IPS DF 4.7 (cell line): ENCODE data around the gene SERF2.
"Not testable (repeated sequence)": the region's sequence is repeated elsewhere in the genome, so short reads cannot be mapped to it uniquely, and the experiment has no call there.

ENCODE experiments used
- DNase-seq: peaks from one replicate; pipeline ENCODE4 v3.0.0-alpha.2; 2013; ENCODE audit warnings: low spot score; ENCODE audit errors: extremely low read depth

Gene SERF2

DNA sequence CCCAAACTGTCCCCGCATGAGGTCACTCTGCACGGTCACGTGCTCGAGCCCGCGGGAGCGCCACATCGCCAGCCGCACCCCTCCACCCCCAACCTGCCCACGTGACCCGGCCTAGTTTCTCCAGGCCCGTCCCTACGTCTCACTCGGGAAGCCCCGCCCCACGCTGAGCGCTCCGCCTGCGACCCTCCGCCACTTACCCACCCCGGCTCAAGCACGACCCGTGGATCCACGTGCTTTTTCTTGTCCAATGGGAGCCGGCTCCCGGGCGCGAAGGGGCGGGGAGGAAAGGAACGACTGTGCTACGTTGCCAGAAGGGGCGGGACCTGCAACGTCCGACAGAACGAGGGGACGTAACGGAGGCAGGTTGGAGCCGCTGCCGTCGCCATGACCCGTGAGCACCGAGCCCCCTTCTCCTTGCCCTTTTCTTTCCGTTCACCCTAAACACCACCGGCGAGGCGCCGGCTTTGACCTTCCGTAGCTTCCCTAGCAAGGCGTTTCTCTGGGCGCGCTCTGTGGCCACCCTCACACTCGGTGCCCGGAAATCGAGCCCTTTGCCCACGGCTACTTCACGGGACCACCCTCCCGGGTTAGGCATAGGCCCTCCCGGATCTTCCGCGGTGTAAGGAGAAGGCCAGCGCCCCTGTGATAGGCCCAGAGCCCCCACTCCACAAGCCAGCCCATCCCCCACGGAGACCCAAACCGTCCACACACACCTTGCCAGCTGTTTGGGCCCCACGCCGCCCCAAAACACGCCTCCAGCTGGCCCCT lies at the start of gene SERF2:
TSS of gene SERF2 (plus strand) at position 328 of the 768 bp plus-strand sequence. CDS start at position 385, 57 bp downstream.
- DNase-seq = peak; percentile 90

DNA sequence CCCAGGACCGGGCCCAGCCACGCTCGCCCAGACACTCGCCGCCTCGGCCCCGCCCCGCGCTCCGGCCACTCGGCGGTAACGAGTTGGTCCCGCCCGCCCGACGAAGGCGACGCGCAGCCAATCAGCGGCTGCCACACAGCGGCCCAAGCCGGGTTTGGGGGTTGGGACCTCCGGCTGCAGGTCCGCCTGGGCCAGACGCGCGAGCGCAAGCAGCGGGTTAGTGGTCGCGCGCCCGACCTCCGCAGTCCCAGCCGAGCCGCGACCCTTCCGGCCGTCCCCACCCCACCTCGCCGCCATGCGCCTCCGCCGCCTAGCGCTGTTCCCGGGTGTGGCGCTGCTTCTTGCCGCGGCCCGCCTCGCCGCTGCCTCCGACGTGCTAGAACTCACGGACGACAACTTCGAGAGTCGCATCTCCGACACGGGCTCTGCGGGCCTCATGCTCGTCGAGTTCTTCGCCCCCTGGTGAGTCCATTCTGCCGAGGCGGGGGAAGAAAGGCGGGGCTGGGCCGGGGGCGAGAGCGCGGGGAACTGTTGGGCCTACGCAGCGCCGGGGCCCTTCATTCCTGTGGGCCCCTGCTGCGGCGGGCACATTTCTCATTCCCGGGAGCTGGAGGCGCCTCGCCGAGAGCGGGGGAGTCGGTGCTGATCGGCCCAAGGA lies 45.7 kb upstream of the SERF2 start, which contains the start of gene PDIA3:
TSS of gene PDIA3 (plus strand) at position 194 of the 658 bp plus-strand sequence. CDS start at position 296, 102 bp downstream.
- DNase-seq = peak; percentile 46

DNA sequence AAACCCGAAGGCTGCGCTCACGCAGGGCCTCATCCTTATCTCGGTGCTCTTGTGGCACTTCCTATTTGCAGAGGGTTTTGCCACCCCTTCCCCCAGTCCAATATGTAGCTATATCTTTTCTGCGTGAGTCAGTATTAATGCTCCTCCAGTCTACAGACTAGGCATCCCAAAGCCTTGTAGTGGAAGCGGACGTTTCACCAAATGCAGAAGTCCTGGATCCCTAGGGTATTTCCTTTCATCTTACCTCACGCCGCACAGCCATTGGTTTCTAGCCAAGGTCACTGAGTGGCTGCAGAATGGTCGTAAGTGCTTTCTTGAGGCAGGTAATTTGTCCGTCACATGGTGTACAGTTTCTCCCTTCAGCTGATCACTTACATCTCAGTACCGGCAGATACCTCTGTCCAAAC lies 45.2 kb upstream of the SERF2 start:
- DNase-seq = not testable (repeated sequence)

DNA sequence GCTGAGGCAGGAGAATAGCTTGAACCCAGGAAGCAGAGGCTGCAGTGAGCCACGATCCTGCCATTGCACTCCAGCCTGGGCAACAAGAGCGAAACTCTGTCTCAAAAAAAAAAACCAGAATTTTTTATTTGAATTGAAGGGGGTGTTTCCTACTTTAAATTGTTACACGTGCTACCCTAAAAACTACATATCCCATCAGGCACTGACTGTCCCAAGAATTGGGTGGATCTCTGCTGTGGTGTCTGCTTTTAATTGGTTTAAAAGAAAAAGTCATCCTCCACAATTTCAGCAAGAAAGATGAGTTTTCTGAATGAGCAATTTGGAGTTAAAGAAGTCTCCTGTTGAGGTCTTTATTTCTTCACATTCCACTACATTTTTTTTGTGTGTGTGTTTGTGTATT lies 43.7 kb upstream of the SERF2 start:
- DNase-seq = no peak

DNA sequence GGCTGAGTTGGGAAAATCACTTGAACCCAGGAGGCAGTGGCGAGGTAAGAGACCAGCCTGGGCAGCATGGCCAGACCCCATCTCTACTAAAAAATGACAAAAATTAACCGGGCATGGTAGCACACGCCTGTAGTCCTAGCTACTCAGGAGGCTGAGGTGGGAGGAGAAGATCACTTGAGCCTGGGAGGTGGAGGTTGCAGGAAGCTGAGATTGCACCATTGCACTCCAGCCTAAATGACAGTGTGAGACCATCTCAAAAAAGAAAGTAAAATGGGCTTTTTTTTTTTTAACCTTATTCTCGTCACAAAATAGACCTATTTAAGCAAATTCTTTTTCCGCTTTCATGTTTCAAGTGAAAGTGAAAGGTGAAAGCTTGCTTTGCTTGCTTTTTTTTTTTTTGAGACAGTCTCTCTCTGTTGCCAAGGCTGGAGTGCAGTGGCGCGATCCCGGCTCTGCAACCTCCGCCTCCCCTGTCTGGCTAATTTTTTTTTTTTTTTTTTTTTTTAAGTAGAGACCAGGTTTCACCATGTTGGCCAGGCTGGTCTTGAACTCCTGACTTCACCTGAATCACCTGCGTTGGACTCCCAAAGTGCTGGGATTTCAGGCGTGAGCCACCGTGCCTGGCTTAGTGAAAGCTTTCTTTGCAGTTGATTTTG lies 42.3 kb upstream of the SERF2 start:
- no peak for DNase-seq

DNA sequence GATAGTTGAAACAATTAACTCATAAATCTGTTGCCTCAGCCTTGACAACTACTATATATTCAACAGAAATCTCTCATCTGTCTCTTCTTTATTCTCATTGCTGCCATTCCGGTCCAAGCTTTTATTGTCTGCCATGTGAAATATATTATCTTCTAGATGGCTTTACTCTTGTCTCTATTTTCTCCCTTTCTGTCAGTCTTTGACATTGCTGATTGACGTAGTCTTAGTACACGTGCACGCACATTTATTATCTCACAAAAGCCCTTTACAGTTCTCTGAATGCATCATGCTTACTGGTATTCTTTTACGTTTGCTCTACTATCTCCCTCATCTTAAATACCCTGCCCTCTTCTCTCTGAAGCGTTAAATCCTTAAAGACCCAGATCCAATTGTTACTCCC lies 40.2 kb upstream of the SERF2 start:
- no peak for DNase-seq

DNA sequence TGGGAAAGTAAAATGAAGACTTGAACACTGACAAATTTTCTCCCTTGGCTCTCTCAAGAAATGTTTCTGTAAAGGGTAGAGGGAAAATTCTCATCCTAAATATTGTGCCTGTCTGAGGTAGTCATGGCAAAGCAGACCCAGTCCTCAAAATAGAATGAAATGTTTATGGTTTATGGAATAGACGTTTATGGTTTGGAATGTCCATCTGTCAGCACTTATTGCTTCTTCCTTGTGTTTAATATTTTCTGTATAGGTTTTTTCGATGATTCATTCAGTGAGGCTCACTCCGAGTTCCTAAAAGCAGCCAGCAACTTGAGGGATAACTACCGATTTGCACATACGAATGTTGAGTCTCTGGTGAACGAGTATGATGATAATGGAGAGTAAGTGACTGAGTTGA lies 29.3 kb upstream of the SERF2 start:
- DNase-seq = no peak

DNA sequence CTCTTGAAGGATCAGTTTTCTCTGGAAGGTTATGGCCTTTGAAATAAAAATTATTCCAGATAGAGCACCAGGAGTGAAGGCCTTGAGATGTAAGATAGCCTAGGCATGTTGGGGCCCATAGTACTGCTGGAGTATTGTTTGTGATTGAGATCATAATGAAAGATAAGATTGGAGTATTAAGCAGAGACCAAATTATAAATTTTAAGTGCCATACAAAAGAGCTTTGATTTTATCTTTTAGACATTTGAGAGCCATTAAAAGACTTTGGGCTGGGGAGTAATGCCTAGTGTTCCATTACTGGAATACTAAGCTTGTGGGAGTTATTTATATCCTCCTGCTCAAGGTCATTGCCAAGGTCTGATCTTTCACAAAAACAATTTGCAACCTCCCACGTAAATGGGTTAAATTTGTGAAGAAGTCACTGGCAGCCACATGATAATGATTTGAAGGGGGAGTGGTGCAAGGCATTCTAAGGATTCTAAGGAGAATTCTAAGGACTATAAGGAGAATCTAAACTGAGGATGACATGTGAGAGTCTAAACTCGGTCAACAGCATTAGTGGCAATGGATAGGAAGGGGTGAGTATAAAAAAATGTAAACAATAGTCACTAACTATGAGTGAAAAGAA lies 28.2 kb upstream of the SERF2 start:
- no peak for DNase-seq

DNA sequence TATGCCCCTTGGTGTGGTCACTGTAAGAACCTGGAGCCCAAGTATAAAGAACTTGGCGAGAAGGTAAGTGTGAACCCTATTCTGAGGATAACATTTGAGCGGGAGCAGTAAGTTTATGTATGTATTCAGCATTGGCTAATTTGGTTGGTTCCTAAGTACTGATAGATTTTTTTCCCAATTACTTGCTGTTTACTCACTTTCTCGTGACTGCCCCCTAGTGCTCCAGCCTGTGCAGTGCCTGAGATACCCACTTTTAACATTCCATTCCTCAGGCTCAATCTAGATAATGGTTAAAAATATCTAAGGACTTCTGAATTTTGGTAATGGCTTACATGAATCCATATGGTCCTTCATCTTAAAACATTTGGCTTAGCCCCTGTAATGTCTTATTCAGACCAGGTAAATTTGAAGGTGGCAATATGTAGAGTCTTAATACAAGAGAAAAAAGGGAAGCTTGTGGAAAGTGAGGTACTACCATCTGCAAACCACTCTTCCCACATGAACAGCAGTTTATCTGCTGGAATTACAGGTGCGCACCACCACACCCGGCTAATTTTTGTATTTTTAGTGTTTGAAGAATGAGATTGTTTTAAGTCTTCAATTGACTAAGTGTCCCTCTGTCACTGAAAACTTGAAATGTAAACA lies 22.4 kb upstream of the SERF2 start:
- no peak for DNase-seq

DNA sequence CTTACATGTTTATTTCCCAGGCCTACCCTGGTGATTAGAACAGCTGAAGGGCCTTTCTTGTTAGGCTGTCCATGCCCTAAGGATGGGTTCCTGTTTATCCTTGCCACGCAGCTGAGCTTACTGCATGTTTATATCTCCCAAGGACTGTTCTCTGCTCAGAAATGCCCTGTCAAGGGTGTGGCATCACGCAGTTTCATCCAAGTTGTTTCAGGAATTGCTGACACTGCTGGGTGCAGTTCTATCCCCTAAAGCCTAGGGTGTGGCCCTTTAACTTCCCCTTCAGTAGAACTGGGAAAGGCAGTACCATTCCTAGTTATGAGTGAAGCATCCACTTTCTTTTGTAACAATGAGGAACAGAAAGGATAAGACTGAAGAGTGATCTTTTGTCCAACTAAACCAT lies 20.3 kb upstream of the SERF2 start:
- no peak for DNase-seq

DNA sequence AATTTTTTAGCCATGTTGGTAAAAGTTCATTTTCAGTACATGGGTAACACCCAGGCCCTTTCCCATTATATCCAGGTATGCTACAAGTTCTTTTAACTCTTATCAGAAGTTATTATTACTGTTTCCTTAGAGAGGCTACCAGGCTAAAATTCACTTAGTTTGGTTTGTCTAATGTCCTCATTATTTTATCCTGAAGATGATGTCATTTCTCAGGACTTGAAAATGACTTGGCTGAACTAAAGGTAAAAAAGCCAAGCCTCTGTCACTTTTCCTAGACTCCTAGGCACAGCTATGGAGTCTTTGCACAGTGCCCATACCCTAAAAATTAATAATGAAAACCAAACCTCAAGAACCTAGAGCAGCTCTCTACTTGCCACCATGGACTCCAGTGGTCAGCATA lies 19.5 kb upstream of the SERF2 start:
- DNase-seq = no peak

DNA sequence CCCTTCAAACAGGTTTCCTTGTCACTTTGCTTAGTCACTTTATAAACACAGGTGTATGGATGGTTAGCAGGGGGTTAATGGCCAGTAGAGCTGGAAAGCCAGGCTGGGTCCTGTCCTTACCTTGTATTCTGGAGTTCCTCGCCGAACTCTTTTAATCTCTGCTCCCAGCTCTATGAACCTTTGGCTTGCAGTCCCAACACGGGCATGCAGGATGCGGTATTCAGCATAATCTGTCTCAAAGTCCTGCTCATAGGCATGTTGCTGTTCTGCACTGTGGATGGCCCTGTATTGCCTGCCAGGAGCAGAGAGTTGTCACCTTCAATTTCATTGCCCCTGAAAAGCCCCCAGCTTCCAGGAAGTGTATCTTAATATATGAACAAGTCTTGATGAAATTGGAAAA lies 18.1 kb upstream of the SERF2 start:
- no peak for DNase-seq

DNA sequence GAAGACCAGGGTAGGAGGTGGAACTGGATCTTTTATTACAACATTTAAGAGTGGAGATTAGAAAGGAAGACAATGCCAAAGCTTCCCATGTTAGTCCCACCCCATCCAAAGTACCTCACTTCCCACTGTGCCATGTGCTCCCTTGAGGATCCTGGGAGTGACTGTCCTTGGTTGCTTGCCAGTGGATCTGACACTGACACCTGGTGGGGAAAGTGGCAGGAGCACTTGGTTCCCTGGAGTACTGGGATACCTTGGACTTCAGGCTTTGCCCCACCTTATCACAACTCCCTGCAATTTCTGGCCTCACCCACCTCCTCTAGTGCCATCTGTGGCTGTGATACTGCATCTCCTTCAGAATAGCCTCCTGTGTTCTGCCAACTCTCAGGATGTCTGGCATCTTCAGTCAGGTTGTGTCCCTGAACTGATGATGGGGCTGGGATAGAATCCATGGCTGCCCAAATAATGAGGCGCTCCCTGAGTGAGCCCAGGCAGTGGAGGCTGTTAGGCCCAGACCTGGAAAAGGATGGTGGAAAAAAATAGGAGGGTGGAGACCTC lies 16.6 kb upstream of the SERF2 start:
- DNase-seq = no peak

DNA sequence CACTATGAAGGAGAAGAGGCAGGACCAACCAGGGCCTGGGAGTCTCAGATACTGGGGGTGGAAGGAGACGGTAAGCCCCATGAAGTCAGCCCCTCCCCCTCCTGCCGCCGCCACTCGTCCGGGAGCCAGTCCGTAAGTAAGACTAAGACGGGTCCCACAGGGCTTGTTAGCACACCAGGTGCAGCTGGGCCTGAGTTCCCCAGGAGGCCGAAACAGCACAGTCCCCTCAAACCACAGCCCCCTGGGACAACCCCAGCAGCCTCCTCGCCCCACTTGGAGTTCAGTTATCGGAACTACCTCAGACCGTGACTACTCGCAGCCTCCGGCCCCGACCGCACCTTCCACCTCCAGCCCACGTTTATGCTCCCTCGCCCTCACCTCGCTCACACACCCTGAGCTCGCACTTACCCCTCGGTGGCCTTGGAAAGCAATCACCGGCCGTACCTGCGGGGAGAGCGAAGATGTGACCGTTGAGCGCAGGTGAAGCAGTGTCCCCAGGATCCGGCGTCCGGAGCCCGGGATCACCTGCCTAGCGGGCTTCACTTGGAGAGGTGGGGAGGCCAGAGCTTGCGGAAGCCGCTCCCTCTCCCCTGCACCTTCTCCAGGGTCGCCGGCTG lies 15.9 kb upstream of the SERF2 start:
- no peak for DNase-seq

DNA sequence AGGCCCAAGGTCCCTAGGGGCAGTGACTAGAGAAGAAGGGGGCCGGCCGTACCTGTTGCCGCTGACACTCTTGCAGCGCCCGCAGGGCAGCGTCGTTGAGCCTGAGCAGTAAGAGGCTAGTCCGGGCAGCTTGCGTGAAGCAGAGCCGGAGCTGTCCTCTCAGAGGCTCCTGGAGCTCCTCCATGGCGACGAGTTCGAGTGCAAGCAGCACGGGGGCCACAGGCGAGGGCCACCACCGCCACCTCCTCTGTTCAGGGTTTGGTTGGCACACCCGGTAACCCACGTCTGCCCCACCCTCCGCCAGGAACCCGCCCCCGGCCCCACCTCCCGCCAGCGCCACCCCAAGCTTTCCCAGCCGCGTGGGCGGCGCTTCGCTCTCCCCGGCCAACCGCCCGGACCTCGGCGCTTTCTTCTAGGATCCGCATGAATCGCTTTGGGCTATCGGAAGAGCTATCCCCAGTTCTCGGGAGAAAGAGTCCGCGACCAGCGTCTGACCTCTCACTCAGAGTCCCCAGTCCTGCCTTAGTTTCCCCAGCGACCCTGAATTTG lies 15.3 kb upstream of the SERF2 start, which contains the start of gene ELL3:
TSS of gene ELL3 (minus strand) at position 249 of the 549 bp plus-strand sequence. CDS start at position 184, 65 bp downstream.
- DNase-seq = no peak

DNA sequence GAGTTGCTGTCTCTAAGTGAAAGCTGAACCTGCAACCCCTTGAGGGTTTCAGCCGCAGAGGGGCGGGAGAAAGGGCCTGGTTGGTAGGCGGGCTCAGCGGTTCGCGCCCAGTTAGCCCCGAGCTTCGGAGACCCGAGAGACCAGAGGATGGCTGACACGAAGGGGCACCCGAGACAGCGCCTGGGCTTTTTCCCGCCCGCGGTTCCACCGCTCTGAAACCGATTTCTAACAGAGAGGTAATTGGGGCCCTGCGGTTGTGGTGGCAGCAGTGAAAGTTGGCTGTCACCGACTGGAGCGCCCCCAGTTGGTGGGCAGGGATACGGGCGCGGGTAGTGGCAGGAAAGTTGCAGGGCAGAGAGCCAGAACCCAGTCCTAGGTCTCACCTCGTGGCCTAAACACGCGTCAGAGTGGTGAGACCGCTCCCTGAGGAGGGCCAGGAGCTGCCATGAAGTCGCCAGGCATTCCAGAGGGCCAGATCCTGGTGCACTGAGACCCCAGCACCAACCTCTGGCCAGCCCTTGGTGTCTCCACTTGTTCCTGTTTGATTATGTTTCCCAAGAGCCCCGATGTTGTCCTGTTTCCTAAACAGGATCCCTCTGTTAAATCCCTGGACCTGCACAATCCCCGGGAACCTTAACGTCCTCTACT lies 14.7 kb upstream of the SERF2 start:
- no peak for DNase-seq

DNA sequence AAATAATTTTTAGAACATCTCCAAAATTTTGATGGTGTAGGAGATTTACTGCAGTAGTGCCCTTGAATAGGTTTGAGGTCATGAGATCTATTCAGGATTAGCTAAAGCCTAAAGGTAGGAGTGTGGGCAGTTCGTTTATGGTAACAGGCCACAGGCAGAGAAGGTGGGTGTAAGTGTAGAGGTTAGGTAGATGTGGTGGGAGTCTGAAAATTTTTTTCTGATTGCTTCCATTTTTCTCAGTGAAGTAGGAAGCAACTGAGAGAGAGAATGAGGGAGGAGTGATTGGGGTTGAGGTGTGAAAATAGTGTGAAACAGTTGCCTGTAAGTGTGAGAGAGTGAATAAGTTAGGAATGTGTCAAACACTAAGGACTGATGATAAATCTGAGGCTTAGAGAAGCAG lies 13.1 kb upstream of the SERF2 start:
- DNase-seq = no peak

DNA sequence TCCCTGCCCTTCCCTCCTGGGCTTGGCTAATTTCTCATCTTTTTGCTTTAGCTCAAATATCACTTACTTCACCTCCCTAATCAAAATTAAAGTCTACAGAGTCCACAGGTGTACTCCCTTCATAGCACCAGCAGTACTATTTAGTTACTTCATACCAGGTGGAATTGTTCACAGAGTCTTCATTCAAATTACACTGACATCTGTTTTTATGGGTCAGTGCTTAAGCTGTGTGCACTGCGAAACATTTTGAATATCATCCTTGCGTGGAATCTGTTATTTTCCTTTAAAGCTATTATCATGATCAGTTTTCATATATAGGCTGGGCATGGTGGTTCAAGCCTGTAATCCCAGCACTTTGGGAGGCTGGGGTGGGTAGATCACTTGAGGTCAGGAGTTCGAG lies 2.7 kb upstream of the SERF2 start:
- no peak for DNase-seq

DNA sequence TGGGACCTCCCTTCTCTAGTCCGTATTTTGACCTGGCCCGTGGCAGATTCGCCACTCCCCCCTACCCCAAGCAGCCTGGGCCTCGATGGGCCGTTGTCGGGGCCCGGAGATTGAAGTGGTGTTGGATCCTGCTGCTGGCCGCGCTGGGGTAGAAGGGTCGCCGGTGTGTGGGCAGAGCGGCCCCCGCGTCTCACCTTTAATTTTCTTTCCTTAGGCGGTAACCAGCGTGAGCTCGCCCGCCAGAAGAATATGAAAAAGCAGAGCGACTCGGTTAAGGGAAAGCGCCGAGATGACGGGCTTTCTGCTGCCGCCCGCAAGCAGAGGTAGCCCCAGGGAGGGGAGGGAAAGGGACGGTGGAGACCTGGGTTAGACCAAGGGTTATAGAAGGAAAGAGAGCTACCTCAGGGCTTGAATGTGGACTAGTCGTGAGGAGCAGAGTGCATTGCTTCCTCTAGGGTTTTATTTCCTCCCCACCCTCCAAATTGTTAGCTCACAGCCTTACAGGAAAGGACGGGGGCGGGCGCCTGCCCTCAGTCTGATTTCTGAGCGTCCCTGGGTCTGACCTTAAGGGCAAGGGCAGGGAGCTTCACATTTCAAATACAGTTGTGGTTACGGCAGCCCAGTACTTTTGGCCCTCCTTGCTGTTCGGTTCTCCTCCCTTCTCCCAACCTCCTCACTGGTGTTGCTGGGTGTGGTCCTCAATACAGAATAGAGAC lies 799 bp downstream of the SERF2 start:
- DNase-seq = no peak
